HG02610 (cell line): ENCODE data around the gene PLEKHA5.
A peak's percentile ranks its signal among the peaks of the same experiment; 100 is the strongest.
"Not testable (repeated sequence)": the region's sequence is repeated elsewhere in the genome, so short reads cannot be mapped to it uniquely, and the experiment has no call there.

Source experiments
- ATAC-seq: cut with Tn5 transposase; IDR thresholded peaks from one replicate; pipeline ENCODE4 v1.9.1; 2021; ENCODE audit warnings: mild to moderate bottlenecking, moderate library complexity; ENCODE audit not compliant: unreplicated experiment

The PLEKHA5 gene

GRCh38 chr12:19129486-19130223 is at the start of gene PLEKHA5:
PLEKHA5 (plus strand) TSS chr12:19129733; CDS start chr12:19129800, 67 bp downstream.
- no peak for ATAC-seq

- no peak for ATAC-seq
Observed at GRCh38 chr12:19080918-19081317, 48.6 kb upstream of the PLEKHA5 start.

- ATAC-seq, result no peak
Observed at GRCh38 chr12:19082365-19082911, 47.1 kb upstream of the PLEKHA5 start.

- ATAC-seq, result no peak
Observed at GRCh38 chr12:19084547-19084946, 45.0 kb upstream of the PLEKHA5 start.

- ATAC-seq, result no peak
Observed at GRCh38 chr12:19085090-19085489, 44.4 kb upstream of the PLEKHA5 start.

- ATAC-seq, result no peak
Observed at GRCh38 chr12:19088606-19089005, 40.9 kb upstream of the PLEKHA5 start.

- not testable (repeated sequence) for ATAC-seq
Observed at GRCh38 chr12:19092482-19092881, 37.1 kb upstream of the PLEKHA5 start.

- ATAC-seq, result no peak
Observed at GRCh38 chr12:19093218-19093617, 36.3 kb upstream of the PLEKHA5 start.

- no peak for ATAC-seq
Observed at GRCh38 chr12:19095331-19095730, 34.2 kb upstream of the PLEKHA5 start.

- no peak for ATAC-seq
Observed at GRCh38 chr12:19095756-19096480, 33.6 kb upstream of the PLEKHA5 start.

- no peak for ATAC-seq
Observed at GRCh38 chr12:19105463-19105862, 24.1 kb upstream of the PLEKHA5 start.

- ATAC-seq, result no peak
Observed at GRCh38 chr12:19107750-19108149, 21.8 kb upstream of the PLEKHA5 start.

GRCh38 chr12:19110221-19110940 is 19.2 kb upstream of the PLEKHA5 start:
- ATAC-seq, result no peak

GRCh38 chr12:19113464-19113863 is 16.1 kb upstream of the PLEKHA5 start:
- no peak for ATAC-seq

GRCh38 chr12:19115285-19115684 is 14.2 kb upstream of the PLEKHA5 start:
- ATAC-seq, result no peak

- ATAC-seq, result no peak
Observed at GRCh38 chr12:19119440-19119839, 10.1 kb upstream of the PLEKHA5 start.

GRCh38 chr12:19120795-19121194 is 8.7 kb upstream of the PLEKHA5 start:
- ATAC-seq, result no peak

- ATAC-seq, result no peak
Observed at GRCh38 chr12:19121449-19122018, 8.0 kb upstream of the PLEKHA5 start.

- ATAC-seq, result peak; percentile 48
Observed at GRCh38 chr12:19125325-19125724, 4.2 kb upstream of the PLEKHA5 start.

- ATAC-seq, result no peak
Observed at GRCh38 chr12:19127270-19127669, 2.3 kb upstream of the PLEKHA5 start.

- ATAC-seq, result no peak
Observed at GRCh38 chr12:19128485-19128884, 1.0 kb upstream of the PLEKHA5 start.
